Cerebellar cortex (tissue), 1 donor: Measurements from ENCODE around the gene TRIM38.
A peak's percentile ranks its signal among the peaks of the same experiment; 100 is the strongest.
"Not testable (repeated sequence)": the region's sequence is repeated elsewhere in the genome, so short reads cannot be mapped to it uniquely, and the experiment has no call there.

ENCODE experiments used
- DNase-seq: peaks from one replicate; pipeline ENCODE4 v3.0.0-alpha.2; 2015; ENCODE audit warnings: low spot score

TRIM38 gene

GRCh38 chr6:26006086-26006939 is 43.7 kb downstream of the TRIM38 start:
- no peak for DNase-seq

DNA sequence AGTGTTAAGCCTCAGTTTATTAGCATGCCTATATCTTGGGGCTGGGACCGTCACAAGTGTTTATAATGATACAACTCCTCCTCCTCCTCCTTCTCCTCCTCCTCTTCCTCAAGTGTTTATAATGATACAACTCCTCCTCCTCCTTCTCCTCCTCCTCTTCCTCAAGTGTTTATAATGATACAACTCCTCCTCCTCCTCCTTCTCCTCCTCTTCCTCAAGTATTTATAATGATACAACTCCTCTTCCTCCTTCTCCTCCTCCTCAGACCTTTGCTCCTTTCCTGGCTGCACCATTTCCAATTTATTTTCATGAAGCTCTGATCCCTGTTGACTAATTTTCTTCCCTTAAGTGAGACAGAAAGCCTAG is 44.3 kb downstream of the TRIM38 start:
- not testable (repeated sequence) for DNase-seq

DNA sequence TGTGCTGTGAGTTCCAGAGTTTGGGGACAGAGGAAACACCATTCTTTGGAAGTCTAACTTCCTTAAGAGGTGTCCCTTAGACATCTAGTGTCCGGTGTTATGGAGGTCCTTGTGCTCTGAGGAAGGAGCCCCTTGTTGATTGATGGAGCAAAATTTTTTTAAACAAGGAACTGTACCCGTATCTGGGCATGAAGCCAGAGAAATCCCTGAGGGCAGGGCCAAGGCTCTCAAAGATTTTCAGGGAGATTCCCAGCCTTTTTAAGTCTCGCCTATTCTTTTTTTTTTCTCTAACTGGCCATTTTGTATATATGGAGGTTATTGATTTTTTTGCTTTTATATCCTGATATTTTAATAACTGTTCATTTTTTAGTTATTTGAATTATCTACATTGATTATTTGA is 45.9 kb downstream of the TRIM38 start:
- no peak for DNase-seq

GRCh38 chr6:26009817-26010216 is 47.2 kb downstream of the TRIM38 start:
- no peak for DNase-seq

DNA sequence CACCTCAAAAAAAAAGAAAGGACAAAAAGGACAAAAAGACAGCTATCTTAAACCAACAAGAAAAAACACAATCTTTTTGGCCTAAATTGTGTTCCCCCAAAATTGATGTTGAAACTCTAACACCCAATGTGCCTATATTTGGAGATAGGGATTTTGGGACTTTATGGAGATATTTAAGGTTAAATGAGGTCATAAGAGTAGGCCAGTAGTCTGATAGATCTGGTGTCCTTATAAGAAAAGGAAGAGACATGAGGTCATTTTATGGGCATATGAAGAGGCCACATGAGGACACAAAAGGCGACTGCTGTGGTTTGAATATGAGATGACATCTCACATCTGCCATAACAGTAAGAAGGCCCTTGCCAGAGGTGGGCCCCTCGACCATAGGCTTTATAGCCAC is 49.5 kb downstream of the TRIM38 start:
- DNase-seq: no peak

DNA sequence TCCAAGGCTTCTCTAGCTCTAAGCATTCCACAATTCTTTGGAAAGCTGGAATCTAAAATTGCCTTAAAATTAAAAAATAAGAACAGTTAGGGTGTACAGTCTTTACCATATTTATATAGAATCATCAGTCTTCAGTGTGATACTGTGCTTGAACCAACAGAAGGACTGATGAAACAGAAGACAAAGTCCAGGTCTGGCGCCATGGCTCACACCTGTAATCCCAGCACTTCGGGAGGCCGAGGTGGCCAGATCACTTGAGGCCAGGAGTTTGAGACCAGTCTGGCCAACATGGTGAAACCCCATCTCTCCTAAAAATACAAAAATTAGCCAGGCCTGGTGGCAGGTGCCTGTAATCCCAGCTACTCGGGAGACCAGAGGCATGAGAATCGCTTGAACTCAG is 51.8 kb downstream of the TRIM38 start:
- not testable (repeated sequence) for DNase-seq

DNA sequence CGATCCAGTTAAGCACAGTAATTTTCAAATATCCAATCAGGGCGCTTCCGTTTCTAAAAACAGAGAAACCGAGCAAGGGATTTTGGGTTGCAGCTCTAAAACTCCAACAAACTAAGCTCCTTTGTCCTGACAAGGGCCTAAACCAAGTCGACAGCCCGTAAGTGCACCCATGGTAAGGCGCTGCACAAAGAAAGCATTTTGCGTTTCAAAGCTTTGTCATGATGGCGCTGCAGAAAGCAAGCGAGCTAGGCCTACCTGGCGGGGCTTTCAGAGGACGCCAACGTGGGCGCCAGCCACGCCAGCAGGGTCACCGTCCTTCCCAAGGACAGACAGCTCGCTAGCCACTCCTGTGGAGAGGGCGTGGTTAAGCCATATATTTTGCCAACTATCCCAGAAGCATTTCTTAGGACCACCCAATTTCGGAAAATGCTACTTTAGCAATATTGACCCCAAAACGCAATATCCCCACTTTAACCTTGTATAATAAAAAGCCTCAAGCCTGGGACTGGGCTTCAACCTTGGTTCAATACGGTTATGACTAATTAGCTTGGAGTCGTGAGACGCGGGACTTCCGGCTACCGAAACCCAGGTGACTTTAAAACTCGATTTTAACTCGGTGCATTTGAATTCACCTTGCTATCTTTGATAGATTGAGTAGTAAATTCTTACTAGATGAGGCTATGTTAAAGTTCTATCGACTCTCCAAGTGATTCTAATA is 53.8 kb downstream of the TRIM38 start:
- DNase-seq: no peak

GRCh38 chr6:26016963-26017631 is 54.5 kb downstream of the TRIM38 start:
- DNase-seq: no peak

GRCh38 chr6:26017632-26017966 is 55.0 kb downstream of the TRIM38 start:
- no peak for DNase-seq

DNA sequence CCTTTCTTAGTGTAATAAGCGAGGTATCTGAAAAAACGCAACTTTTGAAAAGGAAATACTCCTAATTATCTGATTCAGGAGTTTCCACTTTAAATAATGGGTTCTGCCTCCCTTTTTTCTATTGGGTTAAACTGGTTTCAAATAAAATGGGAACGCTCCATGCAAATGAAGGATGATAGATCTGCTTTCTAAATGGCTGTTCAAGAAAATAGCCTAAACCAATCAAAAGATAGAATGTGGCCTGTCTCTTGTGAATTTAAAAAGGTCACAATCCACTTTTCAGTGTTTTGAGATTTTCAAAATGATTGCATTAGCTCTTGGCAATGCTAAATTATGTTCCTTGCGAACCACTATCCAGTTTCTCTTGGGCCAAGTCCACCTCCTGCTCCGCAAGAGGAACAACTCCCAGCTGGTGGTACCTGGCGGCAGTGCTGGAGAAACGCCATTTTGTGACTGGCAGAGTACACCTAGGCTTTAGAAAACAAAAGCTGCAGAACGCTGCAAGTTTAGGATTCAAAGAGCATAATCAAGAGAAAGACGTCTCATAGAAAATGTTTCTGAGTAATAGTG is 56.7 kb downstream of the TRIM38 start:
- DNase-seq: no peak

- DNase-seq: no peak
Measured at GRCh38 chr6:26019967-26020328, 57.3 kb downstream of the TRIM38 start.

DNA sequence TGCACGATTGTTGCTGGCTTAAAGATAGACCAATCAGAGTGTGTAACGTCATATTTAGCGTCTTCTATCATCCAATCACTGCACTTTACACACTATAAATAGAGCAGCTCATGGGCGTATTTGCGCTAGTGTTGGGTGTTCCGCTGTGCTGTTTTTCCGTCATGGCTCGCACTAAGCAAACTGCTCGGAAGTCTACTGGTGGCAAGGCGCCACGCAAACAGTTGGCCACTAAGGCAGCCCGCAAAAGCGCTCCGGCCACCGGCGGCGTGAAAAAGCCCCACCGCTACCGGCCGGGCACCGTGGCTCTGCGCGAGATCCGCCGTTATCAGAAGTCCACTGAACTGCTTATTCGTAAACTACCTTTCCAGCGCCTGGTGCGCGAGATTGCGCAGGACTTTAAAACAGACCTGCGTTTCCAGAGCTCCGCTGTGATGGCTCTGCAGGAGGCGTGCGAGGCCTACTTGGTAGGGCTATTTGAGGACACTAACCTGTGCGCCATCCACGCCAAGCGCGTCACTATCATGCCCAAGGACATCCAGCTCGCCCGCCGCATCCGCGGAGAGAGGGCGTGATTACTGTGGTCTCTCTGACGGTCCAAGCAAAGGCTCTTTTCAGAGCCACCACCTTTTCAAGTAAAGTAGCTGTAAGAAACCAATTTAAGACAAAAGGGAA is 57.9 kb downstream of the TRIM38 start:
- DNase-seq: peak; percentile 95

DNA sequence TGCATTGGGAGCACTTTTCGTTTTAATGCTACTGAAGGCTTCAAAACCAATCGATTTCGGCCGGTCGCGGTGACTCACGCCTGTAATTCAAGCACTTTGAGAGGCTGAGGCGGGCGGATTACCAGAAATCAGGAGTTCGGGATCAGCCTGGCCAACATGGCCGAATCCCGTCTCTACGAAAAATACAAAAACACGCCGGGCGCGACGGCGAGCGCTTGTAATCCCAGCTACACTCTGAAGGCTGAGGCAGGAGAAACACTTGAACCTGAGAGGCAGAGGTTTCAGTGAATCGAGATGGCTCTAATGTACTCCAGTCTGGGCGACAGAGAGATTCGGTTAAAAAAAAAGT is 58.4 kb downstream of the TRIM38 start:
- no peak for DNase-seq

DNA sequence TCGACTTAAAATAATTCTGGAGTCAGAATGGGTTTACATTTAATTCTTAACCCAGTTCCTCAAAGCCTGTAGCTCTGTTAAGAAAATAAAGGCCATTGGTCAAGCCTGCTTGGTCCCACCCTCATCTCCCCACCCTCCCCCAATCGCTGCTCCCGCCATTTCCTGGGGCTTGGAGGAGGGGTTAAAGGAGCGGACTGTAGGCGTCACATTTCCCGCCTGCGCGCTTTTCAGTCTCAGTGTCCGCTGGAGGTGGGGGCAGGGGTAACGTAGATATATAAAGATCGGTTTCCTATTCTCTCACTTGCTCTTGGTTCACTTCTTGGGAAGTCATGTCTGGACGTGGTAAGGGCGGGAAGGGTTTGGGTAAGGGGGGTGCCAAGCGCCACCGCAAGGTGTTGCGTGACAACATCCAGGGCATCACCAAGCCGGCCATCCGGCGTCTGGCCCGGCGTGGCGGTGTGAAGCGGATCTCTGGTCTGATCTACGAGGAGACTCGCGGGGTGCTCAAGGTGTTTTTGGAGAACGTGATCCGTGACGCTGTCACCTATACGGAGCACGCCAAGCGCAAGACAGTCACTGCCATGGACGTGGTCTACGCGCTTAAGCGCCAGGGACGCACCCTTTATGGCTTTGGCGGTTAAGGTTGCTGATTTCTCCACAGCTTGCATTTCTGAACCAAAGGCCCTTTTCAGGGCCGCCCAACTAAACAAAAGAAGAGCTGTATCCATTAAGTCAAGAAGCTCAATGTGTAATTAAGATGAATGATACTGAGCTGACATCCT is 58.9 kb downstream of the TRIM38 start:
- DNase-seq: peak; percentile 99

GRCh38 chr6:26022132-26022472 is 59.5 kb downstream of the TRIM38 start:
- peak; percentile 95 for DNase-seq

GRCh38 chr6:26022737-26023136 is 60.1 kb downstream of the TRIM38 start:
- no peak for DNase-seq

DNA sequence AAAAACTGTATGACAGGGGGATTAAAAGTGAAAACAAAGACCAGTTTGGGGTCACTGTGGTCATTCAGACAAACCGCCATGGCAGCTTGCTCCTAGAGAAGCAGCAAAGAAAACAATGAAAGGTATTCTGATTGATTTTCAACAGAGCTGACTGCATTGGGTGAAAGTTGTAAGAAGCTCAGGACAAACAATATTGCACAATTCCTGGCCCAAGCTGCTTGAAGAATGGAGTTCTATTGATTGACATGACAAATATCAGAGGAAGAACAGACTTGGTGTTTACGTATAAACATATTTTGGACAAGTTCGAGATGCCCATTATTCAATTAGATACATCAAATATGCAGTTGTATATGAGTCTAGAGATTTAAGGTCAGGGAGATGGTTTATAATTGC is 62.0 kb downstream of the TRIM38 start:
- no peak for DNase-seq

GRCh38 chr6:26025047-26025893 is 62.7 kb downstream of the TRIM38 start:
- DNase-seq: no peak

DNA sequence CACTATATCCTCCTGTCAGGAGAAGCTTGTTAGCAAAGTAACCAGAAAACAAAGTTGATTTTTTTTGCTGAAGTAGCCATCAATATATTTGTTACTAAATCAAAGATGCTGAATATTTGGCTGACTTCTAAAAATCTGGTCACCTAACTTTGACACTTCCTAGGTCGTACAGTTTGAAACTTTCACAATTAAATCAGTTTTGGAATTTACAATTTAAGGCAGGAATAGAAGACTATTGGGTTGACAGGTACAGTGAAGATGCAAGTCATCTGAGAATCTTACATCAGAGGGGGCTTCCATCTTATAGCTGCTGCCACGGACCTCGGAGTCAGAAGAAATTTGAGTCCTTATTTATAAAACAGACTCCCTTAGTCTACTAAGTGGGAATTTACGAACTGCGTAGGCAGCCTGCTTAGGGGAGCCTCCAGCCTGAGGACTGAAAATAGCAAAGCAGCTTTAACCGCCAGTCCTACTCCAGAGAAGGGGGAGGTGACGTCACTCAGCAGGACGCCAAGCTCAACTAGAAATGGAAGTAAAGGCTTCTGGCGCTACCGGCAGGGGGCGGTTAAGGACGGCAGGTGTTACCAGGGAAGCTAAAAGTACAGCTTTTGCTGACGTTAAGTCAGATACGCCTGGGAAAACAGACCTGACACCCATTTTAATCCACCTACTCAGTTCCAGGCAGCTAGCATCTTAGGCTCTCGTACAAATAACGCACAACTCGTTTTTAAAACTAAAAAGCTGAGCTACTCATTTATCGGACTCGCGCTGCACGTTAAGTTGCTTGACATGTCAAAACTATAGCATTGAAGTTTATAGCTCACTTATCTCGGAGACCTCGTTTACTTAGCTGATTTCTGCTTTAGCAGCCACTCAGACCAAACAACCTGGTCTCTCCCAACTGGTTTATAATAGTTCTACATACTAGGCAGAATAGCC is 63.6 kb downstream of the TRIM38 start:
- DNase-seq: peak; percentile 98
